K562 (cell line): ENCODE results near the gene AP3M1. TPM values are rescaled to one million over a fixed set of nuclear protein-coding genes. Genes with fewer than 3 reads are reported as not detected.

Experiments used
- ATAC-seq: fragments of 200-7000 bp; cut with Tn5 transposase; 3 replicates; pipeline ENCODE4 v1.9.1; 2020; ENCODE audit warnings: moderate library complexity
- BruUV-seq: library from RNA; stranded (reverse); fragments of 400-500 nt; replicated peaks from 2 replicates; lab custom pipeline; 2021; lab: Mats Ljungman, UMichigan
- CTCF ChIA-PET: fragments of 300-600 bp; formaldehyde crosslinking; extraction: SDS; loops from one replicate; lab custom pipeline; 2021; ENCODE audit warnings: low intra/inter-chr PET ratio; lab: Yijun Ruan, JAX
- POLR2A ChIA-PET: fragments of 300-600, 350-650 bp; sonication (Branson Sonifier 250); formaldehyde crosslinking; extraction: SDS; loops from one replicate; lab custom pipeline; 2021; ENCODE audit warnings: antibody characterized with exemption, inconsistent platforms; lab: Yijun Ruan, JAX
- DNase-seq, 4 experiments: peaks; one replicate each; pipeline versions ENCODE4 v3.0.0 to v3.0.0-alpha.2; 2011 to 2018; ENCODE audit warnings: low spot score in 3 of 4, mixed read lengths in 3 of 4; ENCODE audit errors: extremely low read depth in 1 of 4
- FAIRE-seq: peaks from 2 replicates; lab custom pipeline; 2011; peaks lifted over from hg19 to GRCh38; lab: Jason Lieb, UNC
- H2AFZ ChIP-seq: 2 replicates; pipeline ENCODE4 v1.6.0; 2011; ENCODE audit warnings: low read depth, low read length, control low read depth, inconsistent platforms
- H3K27ac ChIP-seq: fragments of 200-600 bp; 3 replicates; pipeline ENCODE4 v1.8.0; 2011; ENCODE audit warnings: low read depth, mild to moderate bottlenecking, control low read depth, inconsistent platforms, low read length, moderate library complexity, mixed read lengths; ENCODE audit errors: extremely low read depth
- H3K27me3 ChIP-seq, 2 experiments: fragments of 300-600 bp in 1 of 2; 2 replicates in 1 of 2; 3 replicates in 1 of 2; pipeline versions ENCODE4 v1.6.0 to v1.8.0; 2011; ENCODE audit warnings: inconsistent platforms in 2 of 2, low read length in 2 of 2, mild to moderate bottlenecking in 1 of 2, mixed read lengths in 1 of 2, moderate library complexity in 1 of 2; ENCODE audit not compliant: control insufficient read depth in 2 of 2, insufficient read depth in 2 of 2
- H3K36me3 ChIP-seq: fragments of 300-600 bp; 3 replicates; pipeline ENCODE4 v1.8.0; 2011; ENCODE audit warnings: mild to moderate bottlenecking, low read length, inconsistent platforms; ENCODE audit not compliant: control insufficient read depth, insufficient read depth
- H3K4me1 ChIP-seq, 2 experiments: fragments of 200-600 bp in 1 of 2; replicated peaks in 1 of 2; 2 replicates in 1 of 2; 3 replicates in 1 of 2; pipeline versions ENCODE4 v1.5.1 to v1.8.0; 2011; ENCODE audit warnings: inconsistent platforms in 2 of 2, low read length in 2 of 2, mild to moderate bottlenecking in 1 of 2, mixed read lengths in 1 of 2, moderate library complexity in 1 of 2; ENCODE audit not compliant: control insufficient read depth in 2 of 2, insufficient read depth in 2 of 2
- H3K4me2 ChIP-seq: 2 replicates; pipeline ENCODE4 v1.6.1; 2011; ENCODE audit warnings: low read length, control low read depth, inconsistent platforms, mixed read lengths; ENCODE audit not compliant: insufficient read depth
- H3K4me3 ChIP-seq: fragments of 200-600 bp; sonication (generic), shearing (Covaris generic); 2 replicates; pipeline ENCODE4 v1.5.1; 2016; ENCODE audit warnings: control low read depth, inconsistent platforms
- H3K79me2 ChIP-seq: fragments of 200-600 bp; 3 replicates; pipeline ENCODE4 v1.8.0; 2011; ENCODE audit warnings: low read length, inconsistent platforms; ENCODE audit not compliant: control insufficient read depth, insufficient read depth
- H3K9ac ChIP-seq, 2 experiments: 2 replicates each; pipeline versions ENCODE4 v1.6.0 to v1.6.1; 2011; ENCODE audit warnings: low read depth in 2 of 2, low read length in 2 of 2, control low read depth in 1 of 2, inconsistent platforms in 1 of 2, mild to moderate bottlenecking in 1 of 2, mixed read lengths in 1 of 2; ENCODE audit not compliant: insufficient read depth in 1 of 2
- H3K9me1 ChIP-seq: one replicate; pipeline ENCODE4 v1.6.0; 2011; ENCODE audit warnings: inconsistent platforms, mild to moderate bottlenecking, low read length, moderate library complexity; ENCODE audit not compliant: control insufficient read depth, insufficient read depth
- H3K9me3 ChIP-seq: replicated peaks from 2 replicates; pipeline ENCODE4 v1.5.1; 2011; ENCODE audit warnings: low read depth, low read length, inconsistent platforms; ENCODE audit not compliant: control insufficient read depth, insufficient read depth
- H4K20me1 ChIP-seq: replicated peaks from 2 replicates; pipeline ENCODE4 v1.6.1; 2011; ENCODE audit warnings: low read length, inconsistent platforms, mixed read lengths; ENCODE audit not compliant: control insufficient read depth, insufficient read depth
- CHD4 ChIP-seq: fragments of 200-600 bp; sonication (generic); IDR thresholded peaks from 3 replicates; pipeline ENCODE4 v1.6.1; 2012; ENCODE audit warnings: low read depth, mild to moderate bottlenecking, mixed read lengths, low read length, inconsistent platforms; ENCODE audit not compliant: insufficient read depth, insufficient replicate concordance, poor library complexity, severe bottlenecking
- ELF4 ChIP-seq: fragments of 450-650 bp; formaldehyde crosslinking; IDR thresholded peaks from 2 replicates; pipeline ENCODE4 v1.4.0; 2022; ENCODE audit warnings: missing genetic modification characterization
- HMGN3 ChIP-seq: IDR thresholded peaks from 2 replicates; pipeline ENCODE4 v1.6.1; 2011; ENCODE audit warnings: borderline replicate concordance, low read depth, mild to moderate bottlenecking, mixed read lengths, low read length; ENCODE audit not compliant: insufficient read length; ENCODE audit errors: extremely low read depth
- WGBS: fragments of 100-300 bp; shearing (Covaris generic); methylation state at CpG from one replicate; pipeline ENCODE4 v1.1.6; 2016; ENCODE audit warnings: low coverage, mixed read lengths; ENCODE audit not compliant: insufficient coverage; ENCODE audit errors: missing lambda C conversion rate; 5-methylcytosine and 5-hydroxymethylcytosine counted together
- in situ Hi-C: fragments of 300-500 bp; cut with MboI; formaldehyde crosslinking; loops from 4 replicates; pipeline ENCODE4 v1.15.0; 2018; ENCODE audit warnings: inconsistent platforms, mixed read lengths
- intact Hi-C: fragments of 100-400 bp; cut with micrococcal nuclease; formaldehyde crosslinking; loops from 2 replicates; pipeline ENCODE4 v1.14.2; 2022
- polyA plus RNA-seq, 8 experiments: library from polyadenylated mRNA; depleted of rRNA in 4 of 8; stranded (reverse) in 5 of 8; unstranded in 3 of 8; fragments of >200 nt; fragmentation: Nextera tagmentation in 2 of 8; fragmentation: Illumina TruSeq in 1 of 8; extraction: Ambion mirVana in 2 of 8; extraction: Trizol in 1 of 8; gene quantifications; 2 replicates each; pipeline versions ENCODE4 v1.2.1 to v1.2.3, GENCODE V29; 2011 to 2014; ENCODE audit warnings: inconsistent platforms in 1 of 8, missing spikeins in 1 of 8
- total RNA-seq, 7 experiments: library from RNA; depleted of rRNA in 6 of 7; stranded (reverse); fragments of >200 nt in 6 of 7; fragmentation: Illumina TruSeq in 2 of 7; extraction: Trizol in 2 of 7; gene quantifications; 2 replicates each; pipeline versions ENCODE4 v1.2.1 to v1.2.3, GENCODE V29; 2011 to 2021; ENCODE audit warnings: low replicate concordance in 1 of 7
- TF ChIP-seq, protein P1 (sequence below): fragments of 450-650 bp; conservative IDR thresholded peaks from 2 replicates; pipeline ENCODE4 v1.6.1; 2016; ENCODE audit warnings: missing genetic modification characterization, low read depth, mild to moderate bottlenecking, control low read depth, missing compliant biosample characterization
- TF ChIP-seq, protein P2 (sequence below): fragments of 450-650 bp; IDR thresholded peaks from 2 replicates; pipeline ENCODE4 v1.6.1; 2016; ENCODE audit warnings: mild to moderate bottlenecking, moderate library complexity

The AP3M1 gene
- total and polyA plus RNA-seq, 9 of the 15 experiments (the other 6 are each of a cell fraction or from before 2014, with no cell fraction given): 44.3 to 135 (median 67.6) TPM

DNA sequence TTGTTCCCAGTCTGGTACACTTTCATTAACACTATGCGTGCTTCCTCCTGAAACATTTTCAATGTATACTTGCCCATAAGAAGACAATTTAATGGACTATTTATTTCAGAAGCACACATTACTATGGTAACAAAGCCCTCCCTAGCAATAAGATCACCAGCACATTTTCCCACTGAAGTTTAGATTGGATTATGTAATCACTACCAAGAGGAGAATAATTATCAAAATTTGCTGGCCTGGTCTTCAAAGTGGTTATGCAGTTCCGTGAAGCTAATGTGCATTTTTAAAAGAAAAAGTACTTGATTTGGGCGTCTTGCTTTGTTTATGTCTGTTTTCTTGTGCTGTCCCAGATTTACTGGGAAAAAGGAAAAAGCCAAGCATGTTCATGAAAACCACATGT is 61.9 kb downstream of the AP3M1 start:
- TF ChIP-seq ELF4 (CRISPR knock-in tag) (no peak), CHD4 (no peak), HMGN3 (no peak)
- TF ChIP-seq, protein P1, sequence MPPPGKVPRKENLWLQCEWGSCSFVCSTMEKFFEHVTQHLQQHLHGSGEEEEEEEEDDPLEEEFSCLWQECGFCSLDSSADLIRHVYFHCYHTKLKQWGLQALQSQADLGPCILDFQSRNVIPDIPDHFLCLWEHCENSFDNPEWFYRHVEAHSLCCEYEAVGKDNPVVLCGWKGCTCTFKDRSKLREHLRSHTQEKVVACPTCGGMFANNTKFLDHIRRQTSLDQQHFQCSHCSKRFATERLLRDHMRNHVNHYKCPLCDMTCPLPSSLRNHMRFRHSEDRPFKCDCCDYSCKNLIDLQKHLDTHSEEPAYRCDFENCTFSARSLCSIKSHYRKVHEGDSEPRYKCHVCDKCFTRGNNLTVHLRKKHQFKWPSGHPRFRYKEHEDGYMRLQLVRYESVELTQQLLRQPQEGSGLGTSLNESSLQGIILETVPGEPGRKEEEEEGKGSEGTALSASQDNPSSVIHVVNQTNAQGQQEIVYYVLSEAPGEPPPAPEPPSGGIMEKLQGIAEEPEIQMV: no peak
- TF ChIP-seq, protein P2, sequence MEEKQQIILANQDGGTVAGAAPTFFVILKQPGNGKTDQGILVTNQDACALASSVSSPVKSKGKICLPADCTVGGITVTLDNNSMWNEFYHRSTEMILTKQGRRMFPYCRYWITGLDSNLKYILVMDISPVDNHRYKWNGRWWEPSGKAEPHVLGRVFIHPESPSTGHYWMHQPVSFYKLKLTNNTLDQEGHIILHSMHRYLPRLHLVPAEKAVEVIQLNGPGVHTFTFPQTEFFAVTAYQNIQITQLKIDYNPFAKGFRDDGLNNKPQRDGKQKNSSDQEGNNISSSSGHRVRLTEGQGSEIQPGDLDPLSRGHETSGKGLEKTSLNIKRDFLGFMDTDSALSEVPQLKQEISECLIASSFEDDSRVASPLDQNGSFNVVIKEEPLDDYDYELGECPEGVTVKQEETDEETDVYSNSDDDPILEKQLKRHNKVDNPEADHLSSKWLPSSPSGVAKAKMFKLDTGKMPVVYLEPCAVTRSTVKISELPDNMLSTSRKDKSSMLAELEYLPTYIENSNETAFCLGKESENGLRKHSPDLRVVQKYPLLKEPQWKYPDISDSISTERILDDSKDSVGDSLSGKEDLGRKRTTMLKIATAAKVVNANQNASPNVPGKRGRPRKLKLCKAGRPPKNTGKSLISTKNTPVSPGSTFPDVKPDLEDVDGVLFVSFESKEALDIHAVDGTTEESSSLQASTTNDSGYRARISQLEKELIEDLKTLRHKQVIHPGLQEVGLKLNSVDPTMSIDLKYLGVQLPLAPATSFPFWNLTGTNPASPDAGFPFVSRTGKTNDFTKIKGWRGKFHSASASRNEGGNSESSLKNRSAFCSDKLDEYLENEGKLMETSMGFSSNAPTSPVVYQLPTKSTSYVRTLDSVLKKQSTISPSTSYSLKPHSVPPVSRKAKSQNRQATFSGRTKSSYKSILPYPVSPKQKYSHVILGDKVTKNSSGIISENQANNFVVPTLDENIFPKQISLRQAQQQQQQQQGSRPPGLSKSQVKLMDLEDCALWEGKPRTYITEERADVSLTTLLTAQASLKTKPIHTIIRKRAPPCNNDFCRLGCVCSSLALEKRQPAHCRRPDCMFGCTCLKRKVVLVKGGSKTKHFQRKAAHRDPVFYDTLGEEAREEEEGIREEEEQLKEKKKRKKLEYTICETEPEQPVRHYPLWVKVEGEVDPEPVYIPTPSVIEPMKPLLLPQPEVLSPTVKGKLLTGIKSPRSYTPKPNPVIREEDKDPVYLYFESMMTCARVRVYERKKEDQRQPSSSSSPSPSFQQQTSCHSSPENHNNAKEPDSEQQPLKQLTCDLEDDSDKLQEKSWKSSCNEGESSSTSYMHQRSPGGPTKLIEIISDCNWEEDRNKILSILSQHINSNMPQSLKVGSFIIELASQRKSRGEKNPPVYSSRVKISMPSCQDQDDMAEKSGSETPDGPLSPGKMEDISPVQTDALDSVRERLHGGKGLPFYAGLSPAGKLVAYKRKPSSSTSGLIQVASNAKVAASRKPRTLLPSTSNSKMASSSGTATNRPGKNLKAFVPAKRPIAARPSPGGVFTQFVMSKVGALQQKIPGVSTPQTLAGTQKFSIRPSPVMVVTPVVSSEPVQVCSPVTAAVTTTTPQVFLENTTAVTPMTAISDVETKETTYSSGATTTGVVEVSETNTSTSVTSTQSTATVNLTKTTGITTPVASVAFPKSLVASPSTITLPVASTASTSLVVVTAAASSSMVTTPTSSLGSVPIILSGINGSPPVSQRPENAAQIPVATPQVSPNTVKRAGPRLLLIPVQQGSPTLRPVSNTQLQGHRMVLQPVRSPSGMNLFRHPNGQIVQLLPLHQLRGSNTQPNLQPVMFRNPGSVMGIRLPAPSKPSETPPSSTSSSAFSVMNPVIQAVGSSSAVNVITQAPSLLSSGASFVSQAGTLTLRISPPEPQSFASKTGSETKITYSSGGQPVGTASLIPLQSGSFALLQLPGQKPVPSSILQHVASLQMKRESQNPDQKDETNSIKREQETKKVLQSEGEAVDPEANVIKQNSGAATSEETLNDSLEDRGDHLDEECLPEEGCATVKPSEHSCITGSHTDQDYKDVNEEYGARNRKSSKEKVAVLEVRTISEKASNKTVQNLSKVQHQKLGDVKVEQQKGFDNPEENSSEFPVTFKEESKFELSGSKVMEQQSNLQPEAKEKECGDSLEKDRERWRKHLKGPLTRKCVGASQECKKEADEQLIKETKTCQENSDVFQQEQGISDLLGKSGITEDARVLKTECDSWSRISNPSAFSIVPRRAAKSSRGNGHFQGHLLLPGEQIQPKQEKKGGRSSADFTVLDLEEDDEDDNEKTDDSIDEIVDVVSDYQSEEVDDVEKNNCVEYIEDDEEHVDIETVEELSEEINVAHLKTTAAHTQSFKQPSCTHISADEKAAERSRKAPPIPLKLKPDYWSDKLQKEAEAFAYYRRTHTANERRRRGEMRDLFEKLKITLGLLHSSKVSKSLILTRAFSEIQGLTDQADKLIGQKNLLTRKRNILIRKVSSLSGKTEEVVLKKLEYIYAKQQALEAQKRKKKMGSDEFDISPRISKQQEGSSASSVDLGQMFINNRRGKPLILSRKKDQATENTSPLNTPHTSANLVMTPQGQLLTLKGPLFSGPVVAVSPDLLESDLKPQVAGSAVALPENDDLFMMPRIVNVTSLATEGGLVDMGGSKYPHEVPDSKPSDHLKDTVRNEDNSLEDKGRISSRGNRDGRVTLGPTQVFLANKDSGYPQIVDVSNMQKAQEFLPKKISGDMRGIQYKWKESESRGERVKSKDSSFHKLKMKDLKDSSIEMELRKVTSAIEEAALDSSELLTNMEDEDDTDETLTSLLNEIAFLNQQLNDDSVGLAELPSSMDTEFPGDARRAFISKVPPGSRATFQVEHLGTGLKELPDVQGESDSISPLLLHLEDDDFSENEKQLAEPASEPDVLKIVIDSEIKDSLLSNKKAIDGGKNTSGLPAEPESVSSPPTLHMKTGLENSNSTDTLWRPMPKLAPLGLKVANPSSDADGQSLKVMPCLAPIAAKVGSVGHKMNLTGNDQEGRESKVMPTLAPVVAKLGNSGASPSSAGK: no peak
- TF ChIP-seq, all 486 proteins: peak for 0
- H3K27me3 ChIP-seq: no peaks in the 10 kb centered on the region
- no peak for ATAC-seq
- no peak overlapping the region for H3K4me3 ChIP-seq
- H2AFZ ChIP-seq: no peak overlapping the region
- H3K9ac ChIP-seq: no peak overlapping the region
- no TSS peak for BruUV-seq
- no peaks in the 10 kb centered on the region for H3K79me2 ChIP-seq
- intact Hi-C loops (no loop called here), in situ Hi-C loops (no loop called here)
- peaks cover 74% of the 10 kb centered on the region for H3K36me3 ChIP-seq
- H3K4me2 ChIP-seq: no peak overlapping the region
- no peaks in the 10 kb centered on the region for H4K20me1 ChIP-seq
- no peaks in the 10 kb centered on the region for H3K9me3 ChIP-seq
- 76% methylated on average over 3 of the region's 3 CpGs for WGBS
- DNase-seq: no peak
- FAIRE-seq: no peak
- no peaks in the 10 kb centered on the region for H3K9me1 ChIP-seq
- no peaks in the 10 kb centered on the region for H3K4me1 ChIP-seq
- POLR2A ChIA-PET: interaction anchor here (1.2 to 3.4 kb wide), 2 partner anchors 10 to 11 kb away, joined by 5 to 16 read pairs; no protein-coding TSS in a partner anchor
- CTCF ChIA-PET: no interaction called here
- no peak overlapping the region for H3K27ac ChIP-seq
